GM12878 (cell line): ENCODE results near the gene ALDH1A2. TPM values are rescaled to one million over a fixed set of nuclear protein-coding genes. Genes with fewer than 3 reads are reported as not detected.

ENCODE experiments used
- ATAC-seq: fragments of 200-7000 bp; cut with Tn5 transposase; 3 replicates; pipeline ENCODE4 v1.9.1; 2020; ENCODE audit warnings: mild to moderate bottlenecking, moderate library complexity
- BruUV-seq: library from RNA; stranded (reverse); fragments of 400-500 nt; replicated peaks from 2 replicates; lab custom pipeline; 2021; lab: Mats Ljungman, UMichigan
- CTCF ChIA-PET: fragments of 300-600 bp; sonication (Branson Sonifier 250); formaldehyde crosslinking; extraction: SDS; loops from one replicate; lab custom pipeline; 2021; ENCODE audit warnings: inconsistent platforms; lab: Yijun Ruan, JAX
- POLR2A ChIA-PET: fragments of 350-600 bp; formaldehyde crosslinking; extraction: SDS; loops from one replicate; lab custom pipeline; 2021; ENCODE audit warnings: inconsistent platforms; lab: Charles Lee
- RAD21 ChIA-PET: fragments of 300-600 bp; sonication (Branson Sonifier 250); formaldehyde crosslinking; loops from one replicate; lab custom pipeline; 2023; ENCODE audit warnings: antibody characterized with exemption; ENCODE audit not compliant: unreplicated experiment; lab: Charles Lee
- SMC1A ChIA-PET: fragments of 300-600 bp; sonication (Branson Sonifier 250); formaldehyde crosslinking; loops from one replicate; lab custom pipeline; 2023; ENCODE audit not compliant: unreplicated experiment, uncharacterized antibody; lab: Charles Lee
- DNase-seq: peaks from one replicate; pipeline ENCODE4 v3.0.0-alpha.2; 2011; ENCODE audit warnings: low read depth, low spot score
- FAIRE-seq: peaks from 3 replicates; lab custom pipeline; 2011; peaks lifted over from hg19 to GRCh38; lab: Jason Lieb, UNC
- H2AFZ ChIP-seq: 2 replicates; pipeline ENCODE4 v1.6.0; 2011; ENCODE audit warnings: low read depth, low read length, control low read depth; ENCODE audit not compliant: control insufficient read depth
- H3K27ac ChIP-seq: 2 replicates; pipeline ENCODE4 v1.5.1; 2011; ENCODE audit warnings: control low read depth; ENCODE audit not compliant: control insufficient read depth, insufficient read depth
- H3K27me3 ChIP-seq, 2 experiments: replicated peaks in 1 of 2; 2 replicates each; pipeline versions ENCODE4 v1.6.0 to v1.6.1; 2011; ENCODE audit warnings: low read length in 1 of 2; ENCODE audit not compliant: control insufficient read depth in 2 of 2, insufficient read depth in 2 of 2
- H3K36me3 ChIP-seq, 2 experiments: 2 replicates each; pipeline ENCODE4 v1.5.1; 2011; ENCODE audit warnings: low read length in 1 of 2; ENCODE audit not compliant: control insufficient read depth in 2 of 2, insufficient read depth in 2 of 2
- H3K4me1 ChIP-seq: 2 replicates; pipeline ENCODE4 v1.6.1; 2011; ENCODE audit warnings: mild to moderate bottlenecking, low read length, moderate library complexity, mixed read lengths; ENCODE audit not compliant: control insufficient read depth, insufficient read depth
- H3K4me2 ChIP-seq: 2 replicates; pipeline ENCODE4 v1.6.0; 2011; ENCODE audit warnings: control low read depth; ENCODE audit not compliant: control insufficient read depth, insufficient read depth
- H3K4me3 ChIP-seq: fragments of 200-600 bp; sonication (generic); 2 replicates; pipeline ENCODE4 v1.5.1; 2016
- H3K79me2 ChIP-seq: 2 replicates; pipeline ENCODE4 v1.6.0; 2011; ENCODE audit warnings: low read length; ENCODE audit not compliant: control insufficient read depth, insufficient read depth
- H3K9ac ChIP-seq: 2 replicates; pipeline ENCODE4 v1.8.0; 2011; ENCODE audit warnings: low read length, control low read depth, mixed read lengths; ENCODE audit not compliant: control insufficient read depth, insufficient read depth
- H3K9me3 ChIP-seq: replicated peaks from 3 replicates; pipeline ENCODE4 v1.5.1; 2011; ENCODE audit warnings: mild to moderate bottlenecking, low read length; ENCODE audit not compliant: control insufficient read depth, insufficient read depth
- H4K20me1 ChIP-seq: 2 replicates; pipeline ENCODE4 v1.6.0; 2011; ENCODE audit not compliant: control insufficient read depth, insufficient read depth
- CTCF ChIP-seq, 3 experiments: IDR thresholded peaks in 2 of 3; conservative IDR thresholded peaks in 1 of 3; 2 replicates each; pipeline ENCODE4 v1.5.1; 2011; ENCODE audit warnings: low read depth in 3 of 3, low read length in 3 of 3, mild to moderate bottlenecking in 3 of 3, control low read depth in 2 of 3, moderate library complexity in 2 of 3, inconsistent platforms in 1 of 3, mixed read lengths in 1 of 3; ENCODE audit not compliant: control insufficient read depth in 2 of 3, insufficient read depth in 1 of 3; ENCODE audit errors: extremely low read depth in 1 of 3
- E2F4 ChIP-seq: IDR thresholded peaks from 2 replicates; pipeline ENCODE4 v1.6.1; 2012; ENCODE audit warnings: low read depth, low read length, improper control_type of control experiment
- E2F8 ChIP-seq: fragments of 450-650 bp; IDR thresholded peaks from 2 replicates; pipeline ENCODE4 v1.6.1; 2018; ENCODE audit warnings: mild to moderate bottlenecking, low read depth, moderate library complexity; ENCODE audit not compliant: partially characterized antibody
- GATAD2B ChIP-seq: fragments of 450-650 bp; conservative IDR thresholded peaks from 2 replicates; pipeline ENCODE4 v1.6.1; 2017; ENCODE audit warnings: low read depth, mild to moderate bottlenecking, moderate library complexity
- HDGF ChIP-seq: fragments of 450-650 bp; IDR thresholded peaks from 2 replicates; pipeline ENCODE4 v1.6.1; 2016; ENCODE audit warnings: antibody characterized with exemption
- IKZF1 ChIP-seq: fragments of 450-650 bp; conservative IDR thresholded peaks from 2 replicates; pipeline ENCODE4 v1.6.1; 2017; ENCODE audit warnings: antibody characterized with exemption, mild to moderate bottlenecking
- NKRF ChIP-seq: fragments of 450-650 bp; conservative IDR thresholded peaks from 2 replicates; pipeline ENCODE4 v1.6.1; 2017; ENCODE audit warnings: mild to moderate bottlenecking, moderate library complexity
- PML ChIP-seq: IDR thresholded peaks from 2 replicates; pipeline ENCODE4 v1.6.1; 2012; ENCODE audit warnings: low read length, inconsistent platforms
- POU2F2 ChIP-seq: IDR thresholded peaks from 3 replicates; pipeline ENCODE4 v1.6.1; 2011; ENCODE audit warnings: low read depth, mild to moderate bottlenecking, low read length, borderline replicate concordance
- SUPT20H ChIP-seq: IDR thresholded peaks from 2 replicates; pipeline ENCODE4 v1.6.1; 2011; ENCODE audit warnings: low read depth, mild to moderate bottlenecking, low read length, moderate library complexity, borderline replicate concordance; ENCODE audit not compliant: control insufficient read depth
- whole genome bisulfite sequencing: methylation state at CpG from one replicate; pipeline ENCODE4 v1.1.6; 2016; ENCODE audit warnings: low lambda C conversion rate; ENCODE audit not compliant: insufficient replicate concordance, insufficient coverage; ENCODE audit errors: missing lambda C conversion rate; 5-methylcytosine and 5-hydroxymethylcytosine counted together
- in situ Hi-C: fragments of 300-500 bp; cut with MboI; formaldehyde crosslinking; loops from 9 replicates; pipeline ENCODE4 v1.14.3; 2018; ENCODE audit warnings: mixed read lengths
- intact Hi-C: fragments of 100-400 bp; cut with micrococcal nuclease; formaldehyde crosslinking; loops from one replicate; pipeline ENCODE4 v1.14.2; 2022; ENCODE audit not compliant: unreplicated experiment
- polyA plus RNA-seq, 11 experiments: library from polyadenylated mRNA; depleted of rRNA in 4 of 11; unstranded in 6 of 11; stranded (reverse) in 5 of 11; fragments of >200 nt; fragmentation: Nextera tagmentation in 4 of 11; fragmentation: Illumina TruSeq in 1 of 11; extraction: Ambion mirVana in 4 of 11; extraction: Trizol in 1 of 11; gene quantifications; 1 replicate in 1 of 11; 2 replicates in 10 of 11; pipeline versions ENCODE4 v1.2.1 to v1.2.3, GENCODE V29; 2011 to 2016; ENCODE audit warnings: inconsistent platforms in 2 of 11, missing spikeins in 2 of 11, low read depth in 1 of 11
- total RNA-seq, 4 experiments: library from RNA; depleted of rRNA in 3 of 4; stranded (reverse); fragments of >200 nt in 3 of 4; fragmentation: Illumina TruSeq in 1 of 4; extraction: Trizol in 1 of 4; gene quantifications; 2 replicates each; pipeline versions ENCODE4 v1.2.1 to v1.2.3, GENCODE V29; 2013 to 2021
- TF ChIP-seq, protein P1 (sequence below): IDR thresholded peaks from 2 replicates; pipeline ENCODE4 v1.6.1; 2012; ENCODE audit warnings: low read depth, low read length, improper control_type of control experiment

The ALDH1A2 gene
- total and polyA plus RNA-seq, 10 of the 15 experiments (the other 5 are each of a cell fraction or from before 2014, with no cell fraction given) = 0.06 to 0.92 (median 0.18) TPM; not detected in 5

GRCh38 chr15:58049520-58050227 is 15.8 kb downstream of the ALDH1A2 start:
- 0% methylated on average over 3 of the region's 3 CpGs for WGBS
- Histone ChIP-seq H3K4me2 (no peak overlapping the region), H3K9ac (no peak overlapping the region), H4K20me1 (no peaks in the 10 kb centered on the region), H3K27me3 (no peaks in the 10 kb centered on the region; a peak in 2 of 4 replicates), H3K36me3 (no peaks in the 10 kb centered on the region), H3K79me2 (no peaks in the 10 kb centered on the region), H3K27ac (no peak overlapping the region), H2AFZ (no peak overlapping the region), H3K4me3 (no peak overlapping the region), H3K4me1 (no peaks in the 10 kb centered on the region), H3K9me3 (no peaks in the 10 kb centered on the region)
- BruUV-seq = no TSS peak
- TF ChIP-seq GATAD2B (no peak), POU2F2 (no peak), CTCF (IDR thresholded peaks at IDR 0.05 in 2 of 3, conservative IDR thresholded peaks at IDR 0.05 in 1 of 3; ENCODE audit: control insufficient read depth in 2 of 3, extremely low read depth in 1 of 3, insufficient read depth in 1 of 3, low read depth in 3 of 3, low read length in 3 of 3) (no peak), HDGF (no peak), E2F4 (no peak), E2F8 (no peak), SUPT20H (no peak), PML (no peak), IKZF1 (no peak), NKRF (no peak)
- TF ChIP-seq, protein P1, sequence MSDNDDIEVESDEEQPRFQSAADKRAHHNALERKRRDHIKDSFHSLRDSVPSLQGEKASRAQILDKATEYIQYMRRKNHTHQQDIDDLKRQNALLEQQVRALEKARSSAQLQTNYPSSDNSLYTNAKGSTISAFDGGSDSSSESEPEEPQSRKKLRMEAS = no peak
- ChIA-PET CTCF (no interaction called here), RAD21 (no interaction called here), SMC1A (no interaction called here), POLR2A (no interaction called here)
- DNase-seq = no peak
- intact Hi-C loops = no loop called here
- FAIRE-seq = no peak
- no peak for ATAC-seq
- in situ Hi-C loops = no loop called here
